ENCODE results near the gene MED12L.
A peak's percentile ranks its signal among the peaks of the same experiment; 100 is the strongest.

The MED12L gene

DNA sequence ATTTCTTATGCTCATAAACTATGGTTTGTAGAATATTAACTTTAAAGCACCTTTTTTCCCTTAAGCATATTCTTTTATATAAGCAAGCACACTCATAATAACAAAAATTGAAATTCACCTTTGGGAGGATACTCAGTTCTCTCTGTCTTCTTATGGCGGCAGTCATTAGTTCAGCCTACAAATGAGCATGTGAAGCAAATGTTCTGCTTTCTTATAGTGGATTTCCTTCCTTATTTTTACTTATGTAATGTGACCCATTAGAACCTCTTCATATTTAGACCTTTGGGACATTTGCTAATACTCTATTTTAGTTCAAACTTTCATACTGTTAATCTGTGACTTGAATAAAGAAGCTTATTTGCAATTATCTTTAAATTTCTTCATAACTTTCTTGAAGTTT, 243.9 kb downstream of the MED12L start, which contains the start of gene P2RY13:
P2RY13 (minus strand) TSS at position 187 of the 400 bp plus-strand sequence; CDS start at position 166, 21 bp downstream.
- no peak within 1 kb of the TSS for H3K9ac ChIP-seq (ENCODE audit: low read depth, low read length)
- no peak within 1 kb of the TSS for H3K4me3 ChIP-seq (ENCODE audit: low read depth, low read length)
- H3K27me3 ChIP-seq (ENCODE audit: control insufficient read depth, insufficient read depth, low read length): no peaks in the 10 kb centered on the region

DNA sequence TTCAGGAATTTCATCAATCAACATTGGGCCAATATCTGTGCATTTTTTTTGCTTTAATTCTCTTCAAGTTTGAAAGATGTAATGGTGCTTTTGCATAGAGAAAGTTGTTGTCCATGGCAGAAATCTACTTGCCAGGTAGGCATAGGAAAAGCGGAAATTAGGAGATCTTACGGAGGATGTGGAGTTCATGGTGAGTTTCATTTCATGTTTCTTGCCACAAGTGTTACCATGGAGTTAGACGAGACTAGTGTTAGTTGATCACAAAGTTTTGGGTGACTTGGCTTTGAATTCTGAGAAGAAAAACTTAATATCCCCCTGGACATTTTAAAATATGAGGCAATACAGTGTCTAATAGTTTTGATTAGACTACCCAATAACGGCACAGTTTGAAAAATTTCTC, 244.9 kb downstream of the MED12L start:
- no peaks in the 10 kb centered on the region for H3K36me3 ChIP-seq (ENCODE audit: control insufficient read depth, insufficient read depth, low read length)
- H3K9me3 ChIP-seq (ENCODE audit: control insufficient read depth, insufficient read depth, low read length): no peaks in the 10 kb centered on the region
- H3K4me1 ChIP-seq (ENCODE audit: control insufficient read depth, insufficient read depth, low read length): peaks cover 4% of the 10 kb centered on the region
- H3K27me3 ChIP-seq (ENCODE audit: control insufficient read depth, insufficient read depth, low read length): no peaks in the 10 kb centered on the region
- H3K4me3 ChIP-seq (ENCODE audit: low read depth, low read length): no peak overlapping the region
- H3K9ac ChIP-seq (ENCODE audit: low read depth, low read length): no peak overlapping the region

More for the DNA sequence above, 243.9 kb downstream of the MED12L start, which contains the start of gene P2RY13:
- Histone ChIP-seq H3K4me1 (ENCODE audit: control insufficient read depth, insufficient read depth, low read length) (peaks cover 4% of the 10 kb centered on the region), H3K9me3 (ENCODE audit: control insufficient read depth, insufficient read depth, low read length) (no peaks in the 10 kb centered on the region), H3K36me3 (ENCODE audit: control insufficient read depth, insufficient read depth, low read length) (no peaks in the 10 kb centered on the region)

- no peak overlapping the region for H3K9ac ChIP-seq (ENCODE audit: low read depth, low read length)
- H3K36me3 ChIP-seq (ENCODE audit: control insufficient read depth, insufficient read depth, low read length): no peaks in the 10 kb centered on the region
- H3K27me3 ChIP-seq (ENCODE audit: control insufficient read depth, insufficient read depth, low read length): no peaks in the 10 kb centered on the region
- H3K9me3 ChIP-seq (ENCODE audit: control insufficient read depth, insufficient read depth, low read length): no peaks in the 10 kb centered on the region
- peaks cover 4% of the 10 kb centered on the region for H3K4me1 ChIP-seq (ENCODE audit: control insufficient read depth, insufficient read depth, low read length)
- H3K4me3 ChIP-seq (ENCODE audit: low read depth, low read length): no peak overlapping the region
Measured at GRCh38 chr3:151330899-151331298, 245.4 kb downstream of the MED12L start.

DNA sequence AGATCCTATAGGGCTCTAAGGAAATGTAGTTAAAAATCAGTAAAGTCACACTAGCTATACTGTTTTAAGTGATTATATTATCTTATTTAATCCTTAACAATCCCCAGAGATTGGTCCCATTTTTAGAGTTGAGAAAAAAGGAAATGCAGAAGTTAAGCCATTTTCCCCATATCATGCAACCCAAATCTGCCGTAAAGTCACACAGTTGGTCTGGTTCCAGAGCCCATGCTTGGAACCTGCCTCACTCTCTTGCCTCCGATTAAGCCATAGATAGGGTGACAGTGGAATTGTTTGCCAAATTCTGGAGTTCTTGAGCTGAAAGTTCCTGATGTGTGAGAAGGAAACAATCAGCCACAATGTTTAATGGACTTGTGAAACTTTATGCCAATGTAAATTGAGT, 246.2 kb downstream of the MED12L start:
- H3K9me3 ChIP-seq (ENCODE audit: control insufficient read depth, insufficient read depth, low read length): no peaks in the 10 kb centered on the region
- no peak overlapping the region for H3K9ac ChIP-seq (ENCODE audit: low read depth, low read length)
- no peak overlapping the region for H3K4me3 ChIP-seq (ENCODE audit: low read depth, low read length)
- no peaks in the 10 kb centered on the region for H3K36me3 ChIP-seq (ENCODE audit: control insufficient read depth, insufficient read depth, low read length)
- no peaks in the 10 kb centered on the region for H3K27me3 ChIP-seq (ENCODE audit: control insufficient read depth, insufficient read depth, low read length)
- H3K4me1 ChIP-seq (ENCODE audit: control insufficient read depth, insufficient read depth, low read length): peaks cover 4% of the 10 kb centered on the region

DNA sequence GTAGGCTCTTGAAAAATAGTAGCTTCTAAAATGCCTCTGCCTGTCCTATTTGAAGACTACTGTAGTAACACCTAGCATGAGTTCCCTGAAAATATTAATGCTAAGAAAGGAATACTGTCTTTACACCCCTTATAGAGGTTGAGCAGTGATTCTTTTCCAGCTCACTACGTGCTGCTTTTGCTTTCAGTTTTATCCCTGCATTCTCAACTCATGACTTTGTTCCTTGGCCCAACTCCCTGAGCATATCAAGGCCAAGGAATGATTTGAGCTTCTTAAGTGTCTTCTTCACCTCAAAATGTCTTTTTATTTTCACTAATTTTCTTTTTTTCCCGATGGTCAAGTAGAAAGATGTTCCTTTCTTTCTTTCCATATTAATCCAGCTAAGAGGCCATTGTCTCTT, 260.4 kb downstream of the MED12L start:
- Histone ChIP-seq H3K9me3 (ENCODE audit: control insufficient read depth, insufficient read depth, low read length) (no peaks in the 10 kb centered on the region), H3K27me3 (ENCODE audit: control insufficient read depth, insufficient read depth, low read length) (no peaks in the 10 kb centered on the region), H3K36me3 (ENCODE audit: control insufficient read depth, insufficient read depth, low read length) (no peaks in the 10 kb centered on the region), H3K4me3 (ENCODE audit: low read depth, low read length) (no peak overlapping the region), H3K4me1 (ENCODE audit: control insufficient read depth, insufficient read depth, low read length) (peaks cover 20% of the 10 kb centered on the region), H3K9ac (ENCODE audit: low read depth, low read length) (no peak overlapping the region)

DNA sequence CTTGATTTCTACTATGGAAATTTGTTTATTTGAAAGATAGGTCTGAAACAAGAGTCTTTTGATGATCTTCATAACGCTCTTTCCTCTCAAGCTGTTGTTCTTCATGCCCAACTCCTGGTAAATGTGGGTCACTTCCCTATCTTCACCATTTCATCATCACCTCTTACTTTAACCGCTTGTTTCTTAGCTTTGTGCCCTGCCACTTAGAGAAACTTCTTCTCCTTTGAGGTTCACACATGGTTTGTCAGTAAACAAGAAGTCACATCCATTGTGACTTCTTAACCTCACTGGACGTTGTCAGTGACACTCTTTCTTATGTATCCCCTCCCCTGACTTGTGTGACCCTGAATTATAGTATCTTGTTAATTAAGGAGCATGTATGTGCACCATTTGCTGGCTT, 260.8 kb downstream of the MED12L start:
- no peak overlapping the region for H3K9ac ChIP-seq (ENCODE audit: low read depth, low read length)
- H3K4me1 ChIP-seq (ENCODE audit: control insufficient read depth, insufficient read depth, low read length): peaks cover 23% of the 10 kb centered on the region
- H3K4me3 ChIP-seq (ENCODE audit: low read depth, low read length): no peak overlapping the region
- no peaks in the 10 kb centered on the region for H3K36me3 ChIP-seq (ENCODE audit: control insufficient read depth, insufficient read depth, low read length)
- H3K9me3 ChIP-seq (ENCODE audit: control insufficient read depth, insufficient read depth, low read length): no peaks in the 10 kb centered on the region
- H3K27me3 ChIP-seq (ENCODE audit: control insufficient read depth, insufficient read depth, low read length): no peaks in the 10 kb centered on the region

- Histone ChIP-seq H3K4me1 (ENCODE audit: control insufficient read depth, insufficient read depth, low read length) (peaks cover 23% of the 10 kb centered on the region), H3K27me3 (ENCODE audit: control insufficient read depth, insufficient read depth, low read length) (no peaks in the 10 kb centered on the region), H3K36me3 (ENCODE audit: control insufficient read depth, insufficient read depth, low read length) (no peaks in the 10 kb centered on the region), H3K9me3 (ENCODE audit: control insufficient read depth, insufficient read depth, low read length) (no peaks in the 10 kb centered on the region), H3K4me3 (ENCODE audit: low read depth, low read length) (no peak overlapping the region), H3K9ac (ENCODE audit: low read depth, low read length) (peak overlapping the region; percentile 10)
Measured at GRCh38 chr3:151347432-151347831, 262.0 kb downstream of the MED12L start.

DNA sequence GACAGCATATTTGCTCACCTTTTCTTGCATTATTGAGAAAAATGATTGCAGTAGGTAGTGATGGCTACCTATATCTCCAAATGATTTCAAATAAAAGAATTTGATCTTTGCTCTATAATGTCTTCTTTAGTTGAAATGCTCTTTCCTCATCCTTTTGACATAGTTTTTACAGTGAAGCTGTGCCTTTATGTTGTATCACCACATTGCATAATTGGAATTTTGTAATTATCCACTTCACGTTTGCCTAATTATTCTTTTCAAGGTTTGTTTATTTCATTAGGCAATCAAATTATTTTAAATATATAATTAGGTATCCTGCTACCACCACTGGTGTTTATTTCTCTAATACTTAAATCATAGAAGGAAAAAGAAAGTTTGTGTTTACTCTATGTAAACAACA, 265.2 kb downstream of the MED12L start:
- Histone ChIP-seq H3K27me3 (ENCODE audit: control insufficient read depth, insufficient read depth, low read length) (no peaks in the 10 kb centered on the region), H3K9me3 (ENCODE audit: control insufficient read depth, insufficient read depth, low read length) (no peaks in the 10 kb centered on the region), H3K9ac (ENCODE audit: low read depth, low read length) (no peak overlapping the region), H3K4me3 (ENCODE audit: low read depth, low read length) (no peak overlapping the region), H3K4me1 (ENCODE audit: control insufficient read depth, insufficient read depth, low read length) (peaks cover 23% of the 10 kb centered on the region), H3K36me3 (ENCODE audit: control insufficient read depth, insufficient read depth, low read length) (no peaks in the 10 kb centered on the region)

DNA sequence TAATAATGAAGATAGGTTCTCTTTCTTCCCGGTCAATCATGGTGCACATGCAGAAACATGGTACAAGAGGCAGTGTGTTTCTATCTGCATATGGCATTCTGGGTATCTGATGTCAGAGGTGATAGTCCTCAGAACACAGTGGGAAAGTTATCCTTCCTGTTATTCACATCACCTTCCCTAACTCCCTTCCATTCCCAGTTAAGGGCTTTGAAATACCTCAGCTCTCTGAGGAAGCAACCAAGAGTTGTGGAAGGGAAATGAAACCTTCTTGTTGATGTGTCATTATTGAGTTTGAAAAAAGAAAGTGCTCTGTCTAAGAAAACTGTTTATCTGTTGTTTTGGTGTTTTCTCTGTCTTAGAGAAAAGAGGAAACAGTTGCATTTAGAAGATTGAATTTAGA, 265.8 kb downstream of the MED12L start:
- no peak overlapping the region for H3K9ac ChIP-seq (ENCODE audit: low read depth, low read length)
- no peak overlapping the region for H3K4me3 ChIP-seq (ENCODE audit: low read depth, low read length)
- H3K36me3 ChIP-seq (ENCODE audit: control insufficient read depth, insufficient read depth, low read length): no peaks in the 10 kb centered on the region
- H3K27me3 ChIP-seq (ENCODE audit: control insufficient read depth, insufficient read depth, low read length): no peaks in the 10 kb centered on the region
- H3K4me1 ChIP-seq (ENCODE audit: control insufficient read depth, insufficient read depth, low read length): peaks cover 23% of the 10 kb centered on the region
- no peaks in the 10 kb centered on the region for H3K9me3 ChIP-seq (ENCODE audit: control insufficient read depth, insufficient read depth, low read length)

DNA sequence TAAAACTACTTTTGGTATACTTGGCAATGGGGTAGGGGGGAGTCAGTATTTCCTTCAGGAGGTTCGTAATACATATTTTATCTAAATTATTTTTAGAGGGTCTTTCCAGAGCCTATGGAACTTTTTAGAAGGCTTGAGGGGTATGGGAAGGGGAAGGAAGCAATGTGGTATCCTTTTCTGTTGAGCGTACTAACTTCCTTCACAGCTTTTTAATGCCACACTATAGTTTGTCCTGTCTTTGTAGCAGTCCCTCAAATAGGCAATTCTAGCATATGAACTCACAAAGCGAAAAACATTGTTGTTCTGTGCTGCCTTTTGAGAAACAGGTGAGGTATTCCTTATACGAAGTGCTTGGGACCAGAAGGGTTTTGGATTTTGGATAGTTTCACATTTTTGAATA, 266.2 kb downstream of the MED12L start:
- H3K27me3 ChIP-seq (ENCODE audit: control insufficient read depth, insufficient read depth, low read length): no peaks in the 10 kb centered on the region
- peaks cover 23% of the 10 kb centered on the region for H3K4me1 ChIP-seq (ENCODE audit: control insufficient read depth, insufficient read depth, low read length)
- H3K9me3 ChIP-seq (ENCODE audit: control insufficient read depth, insufficient read depth, low read length): no peaks in the 10 kb centered on the region
- no peaks in the 10 kb centered on the region for H3K36me3 ChIP-seq (ENCODE audit: control insufficient read depth, insufficient read depth, low read length)
- H3K9ac ChIP-seq (ENCODE audit: low read depth, low read length): no peak overlapping the region
- no peak overlapping the region for H3K4me3 ChIP-seq (ENCODE audit: low read depth, low read length)

DNA sequence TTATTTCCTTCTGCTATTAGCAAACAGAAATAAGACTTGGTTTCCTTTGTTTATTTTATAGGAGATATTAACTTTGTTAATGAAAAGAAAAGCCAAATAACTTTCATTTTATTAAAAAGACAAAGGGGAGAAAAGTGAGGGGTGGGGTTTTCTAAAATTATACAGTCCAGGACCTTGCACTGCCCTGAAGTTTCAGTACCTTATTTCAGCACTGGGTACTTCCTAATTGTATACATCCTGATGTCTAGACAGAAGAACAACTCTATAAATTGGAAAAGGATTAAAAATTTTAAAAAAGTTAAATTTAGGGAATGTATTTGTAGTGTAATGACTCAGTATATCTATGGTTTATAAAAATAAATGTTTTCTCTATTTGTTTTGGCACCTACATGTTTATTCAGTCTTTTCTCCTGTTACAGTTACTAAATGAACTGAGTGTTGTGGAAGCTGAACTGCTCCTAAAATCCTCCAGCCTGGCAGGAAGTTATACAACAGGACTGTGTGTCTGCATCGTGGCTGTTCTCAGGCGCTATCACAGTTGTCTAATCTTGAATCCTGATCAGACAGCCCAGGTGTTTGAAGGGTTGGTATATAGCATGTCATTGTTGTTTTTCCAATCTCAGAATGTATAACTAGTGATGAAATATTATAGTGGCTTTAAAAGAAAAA, 271.5 kb downstream of the MED12L start:
- Histone ChIP-seq H3K4me1 (ENCODE audit: control insufficient read depth, insufficient read depth, low read length) (no peaks in the 10 kb centered on the region), H3K36me3 (ENCODE audit: control insufficient read depth, insufficient read depth, low read length) (no peaks in the 10 kb centered on the region), H3K9ac (ENCODE audit: low read depth, low read length) (no peak overlapping the region), H3K4me3 (ENCODE audit: low read depth, low read length) (no peak overlapping the region), H3K27me3 (ENCODE audit: control insufficient read depth, insufficient read depth, low read length) (no peaks in the 10 kb centered on the region), H3K9me3 (ENCODE audit: control insufficient read depth, insufficient read depth, low read length) (no peaks in the 10 kb centered on the region)

GRCh38 chr3:151357463-151357850, 272.0 kb downstream of the MED12L start:
- Histone ChIP-seq H3K4me1 (ENCODE audit: control insufficient read depth, insufficient read depth, low read length) (no peaks in the 10 kb centered on the region), H3K4me3 (ENCODE audit: low read depth, low read length) (no peak overlapping the region)

More at GRCh38 chr3:151357463-151357850, 272.0 kb downstream of the MED12L start:
- Histone ChIP-seq H3K9me3 (ENCODE audit: control insufficient read depth, insufficient read depth, low read length) (no peaks in the 10 kb centered on the region), H3K36me3 (ENCODE audit: control insufficient read depth, insufficient read depth, low read length) (no peaks in the 10 kb centered on the region), H3K9ac (ENCODE audit: low read depth, low read length) (no peak overlapping the region), H3K27me3 (ENCODE audit: control insufficient read depth, insufficient read depth, low read length) (no peaks in the 10 kb centered on the region)
